Nucleus accumbens (tissue), 56 donors: Measurements from ENCODE around the gene NAB2.

Source experiments
- DNase-seq, 56 donors: peaks; one replicate each; lab custom pipeline; 2025; lab: John Stamatoyannopoulos, UW

NAB2 gene

GRCh38 chr12:57092529-57092862, 3.6 kb downstream of the NAB2 start:
- DNase-seq, result peak in 1 of 56 donors; percentile 4

- DNase-seq, result no peak
Measured at GRCh38 chr12:57092876-57093414, 4.0 kb downstream of the NAB2 start.

- DNase-seq, result peak in 29 of 56 donors; percentile 9 to 73 (median 33)
Measured at GRCh38 chr12:57093415-57094207, 4.7 kb downstream of the NAB2 start.

GRCh38 chr12:57094208-57095160, 5.6 kb downstream of the NAB2 start:
- peak in 7 of 56 donors; percentile 41 to 64 (median 48) for DNase-seq

- DNase-seq, result no peak
Measured at GRCh38 chr12:57095440-57095839, 6.5 kb downstream of the NAB2 start.

- peak in 27 of 56 donors; percentile 12 to 77 (median 44) for DNase-seq
Measured at GRCh38 chr12:57096099-57096572, 7.2 kb downstream of the NAB2 start.

- no peak for DNase-seq
Measured at GRCh38 chr12:57096748-57097553, 8.0 kb downstream of the NAB2 start.

GRCh38 chr12:57097554-57097835, 8.6 kb downstream of the NAB2 start:
- no peak for DNase-seq

- DNase-seq, result no peak
Measured at GRCh38 chr12:57098546-57098945, 9.6 kb downstream of the NAB2 start.

GRCh38 chr12:57099047-57099714, 10.3 kb downstream of the NAB2 start:
- DNase-seq, result no peak

- DNase-seq, result no peak
Measured at GRCh38 chr12:57099766-57100165, 10.9 kb downstream of the NAB2 start.

- DNase-seq, result no peak
Measured at GRCh38 chr12:57101892-57102695, 13.2 kb downstream of the NAB2 start.

- DNase-seq, result no peak
Measured at GRCh38 chr12:57103856-57104255, 14.9 kb downstream of the NAB2 start.

GRCh38 chr12:57104292-57104910, 15.5 kb downstream of the NAB2 start:
- DNase-seq, result no peak

- no peak for DNase-seq
Measured at GRCh38 chr12:57105011-57105753, 16.3 kb downstream of the NAB2 start.

GRCh38 chr12:57106021-57106708, 17.3 kb downstream of the NAB2 start:
- no peak for DNase-seq

- no peak for DNase-seq
Measured at GRCh38 chr12:57107456-57108155, 18.7 kb downstream of the NAB2 start.
